Cardiac muscle cell (in vitro differentiated cells and primary cell): ENCODE data around the gene PDK2. TPM values are rescaled to one million over a fixed set of nuclear protein-coding genes. Genes with fewer than 3 reads are reported as not detected.

Experiments used
- DNase-seq, 2 donors: peaks; one replicate each; pipeline versions ENCODE4 v3.0.0 to v3.0.0-alpha.2; 2010 to 2017; ENCODE audit warnings: low read depth in 1 of 2, low spot score in 1 of 2
- H3K27ac ChIP-seq: fragments of 200-600 bp; sonication (generic); 2 replicates; pipeline ENCODE4 v1.5.1; 2016
- H3K27me3 ChIP-seq: fragments of 200-600 bp; sonication (generic); 2 replicates; pipeline ENCODE4 v1.6.0; 2016; ENCODE audit warnings: control low read depth
- H3K36me3 ChIP-seq: fragments of 200-600 bp; sonication (generic); 2 replicates; pipeline ENCODE4 v1.5.1; 2016; ENCODE audit warnings: control low read depth
- H3K4me1 ChIP-seq: fragments of 200-600 bp; sonication (generic); 2 replicates; pipeline ENCODE4 v1.8.1; 2017; ENCODE audit warnings: low read depth, mild to moderate bottlenecking, mixed run types
- H3K4me3 ChIP-seq: fragments of 200-600 bp; sonication (generic); 2 replicates; pipeline ENCODE4 v1.5.1; 2016; ENCODE audit warnings: mild to moderate bottlenecking
- H3K9me3 ChIP-seq: fragments of 200-600 bp; sonication (generic); 2 replicates; pipeline ENCODE4 v1.5.1; 2017; ENCODE audit warnings: low read depth, mild to moderate bottlenecking, control low read depth
- polyA plus RNA-seq: library from polyadenylated mRNA; unstranded; fragments of >200 nt; fragmentation: Nextera tagmentation; extraction: Ambion mirVana; gene quantifications from 2 replicates; pipeline ENCODE4 v1.2.1, GENCODE V29; 2016
- total RNA-seq: library from RNA; depleted of rRNA; stranded (reverse); fragments of >200 nt; gene quantifications from 2 replicates; pipeline ENCODE4 v1.2.3, GENCODE V29; 2016
- TF ChIP-seq, protein P1 (sequence below): IDR thresholded peaks from 2 replicates; pipeline ENCODE4 v1.5.1; 2012; ENCODE audit warnings: low read depth, mild to moderate bottlenecking, low read length

PDK2 gene
- total and polyA plus RNA-seq, 2 experiments from 2014 or later = 88.5 to 146 TPM

DNA sequence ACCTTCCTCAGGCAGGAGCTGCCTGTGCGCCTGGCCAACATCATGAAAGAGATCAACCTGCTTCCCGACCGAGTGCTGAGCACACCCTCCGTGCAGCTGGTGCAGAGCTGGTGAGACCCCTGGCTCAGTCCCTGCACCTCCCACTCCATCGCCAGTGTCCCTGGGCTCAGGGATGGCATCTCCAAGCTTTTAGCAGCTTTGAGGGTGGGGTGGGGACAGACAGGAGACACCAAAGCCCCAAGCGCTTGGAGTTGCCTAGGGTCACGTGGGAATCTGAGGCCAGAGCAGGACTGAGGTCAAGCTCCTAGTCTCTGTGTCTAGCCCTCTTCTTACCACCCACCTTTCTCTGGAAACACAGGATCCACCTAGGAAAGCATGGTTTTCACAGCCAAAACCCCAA is 2.3 kb downstream of the PDK2 start:
- Histone ChIP-seq H3K36me3 (peaks cover 6% of the 10 kb centered on the region), H3K4me3 (no peak overlapping the region), H3K4me1 (peaks cover 23% of the 10 kb centered on the region), H3K9me3 (no peaks in the 10 kb centered on the region), H3K27me3 (no peaks in the 10 kb centered on the region), H3K27ac (no peak overlapping the region)
- TF ChIP-seq, protein P1, sequence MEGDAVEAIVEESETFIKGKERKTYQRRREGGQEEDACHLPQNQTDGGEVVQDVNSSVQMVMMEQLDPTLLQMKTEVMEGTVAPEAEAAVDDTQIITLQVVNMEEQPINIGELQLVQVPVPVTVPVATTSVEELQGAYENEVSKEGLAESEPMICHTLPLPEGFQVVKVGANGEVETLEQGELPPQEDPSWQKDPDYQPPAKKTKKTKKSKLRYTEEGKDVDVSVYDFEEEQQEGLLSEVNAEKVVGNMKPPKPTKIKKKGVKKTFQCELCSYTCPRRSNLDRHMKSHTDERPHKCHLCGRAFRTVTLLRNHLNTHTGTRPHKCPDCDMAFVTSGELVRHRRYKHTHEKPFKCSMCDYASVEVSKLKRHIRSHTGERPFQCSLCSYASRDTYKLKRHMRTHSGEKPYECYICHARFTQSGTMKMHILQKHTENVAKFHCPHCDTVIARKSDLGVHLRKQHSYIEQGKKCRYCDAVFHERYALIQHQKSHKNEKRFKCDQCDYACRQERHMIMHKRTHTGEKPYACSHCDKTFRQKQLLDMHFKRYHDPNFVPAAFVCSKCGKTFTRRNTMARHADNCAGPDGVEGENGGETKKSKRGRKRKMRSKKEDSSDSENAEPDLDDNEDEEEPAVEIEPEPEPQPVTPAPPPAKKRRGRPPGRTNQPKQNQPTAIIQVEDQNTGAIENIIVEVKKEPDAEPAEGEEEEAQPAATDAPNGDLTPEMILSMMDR = no peak
- no peak for DNase-seq

DNA sequence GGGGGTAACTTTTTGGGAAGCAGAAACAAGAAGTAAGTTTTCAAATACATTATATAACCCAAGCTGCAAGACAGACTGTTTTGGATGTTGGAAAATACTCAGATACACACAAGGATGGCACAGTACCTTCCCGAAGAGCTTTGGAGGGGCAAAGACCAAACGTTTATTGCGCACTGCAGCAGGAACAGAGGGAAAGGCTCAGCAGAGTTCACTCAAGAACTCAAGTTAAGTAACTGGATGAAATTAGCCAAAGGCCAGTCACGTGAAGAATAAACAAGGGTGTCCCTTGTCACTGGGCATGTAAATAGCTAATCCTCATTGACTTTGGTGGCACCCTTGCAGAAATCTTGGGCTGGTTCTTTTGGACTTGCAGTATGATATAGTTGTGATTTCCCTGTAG is 2.8 kb downstream of the PDK2 start:
- no peak overlapping the region for H3K4me3 ChIP-seq
- no peak for DNase-seq
- H3K9me3 ChIP-seq = no peaks in the 10 kb centered on the region
- H3K27ac ChIP-seq = no peak overlapping the region
- peaks cover 6% of the 10 kb centered on the region for H3K36me3 ChIP-seq
- TF ChIP-seq, protein P1 = no peak
- no peaks in the 10 kb centered on the region for H3K27me3 ChIP-seq
- H3K4me1 ChIP-seq = peaks cover 25% of the 10 kb centered on the region

DNA sequence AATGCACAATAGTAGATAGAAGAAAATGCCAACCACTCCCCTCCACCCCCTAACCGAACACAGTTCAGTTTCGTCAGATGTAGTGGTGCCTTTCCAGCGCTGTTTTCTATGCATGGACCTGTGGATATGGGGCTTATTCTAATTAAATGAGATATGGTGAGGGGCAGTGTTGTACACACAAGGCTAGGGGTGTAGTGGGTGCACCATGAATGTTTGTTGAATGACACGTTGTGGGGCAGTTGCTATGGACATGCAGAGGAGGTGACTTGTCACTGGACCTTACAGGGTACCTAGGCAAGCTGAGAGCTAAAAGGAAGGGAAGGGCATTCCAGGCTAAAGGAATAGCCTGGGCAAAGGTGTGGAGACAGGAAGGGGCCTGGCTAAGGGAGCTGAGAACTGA is 3.4 kb downstream of the PDK2 start:
- Histone ChIP-seq H3K9me3 (no peaks in the 10 kb centered on the region), H3K4me3 (no peak overlapping the region), H3K36me3 (peaks cover 6% of the 10 kb centered on the region), H3K27me3 (no peaks in the 10 kb centered on the region), H3K27ac (no peak overlapping the region), H3K4me1 (peaks cover 25% of the 10 kb centered on the region)
- TF ChIP-seq, protein P1 = no peak
- DNase-seq = no peak

DNA sequence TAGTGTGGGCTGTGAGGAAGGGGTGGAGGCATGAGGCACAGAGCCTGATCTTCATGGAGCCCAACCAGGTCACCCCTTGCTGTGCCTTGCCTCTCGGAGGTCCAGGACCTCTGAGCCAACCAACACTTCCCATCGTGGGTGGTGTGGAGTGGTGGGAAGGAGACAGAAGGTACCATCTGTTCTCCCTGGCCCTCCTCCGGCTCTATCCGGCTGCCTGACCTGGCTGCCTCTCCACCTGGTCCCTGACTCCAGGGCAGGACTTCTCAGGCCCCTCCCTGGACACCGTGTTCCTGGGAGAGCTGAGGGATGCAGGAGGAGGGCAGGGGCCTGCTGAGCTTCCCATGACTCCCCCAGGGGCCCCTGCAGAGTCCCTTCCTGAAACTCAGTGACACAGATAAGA is 3.9 kb downstream of the PDK2 start:
- peaks cover 6% of the 10 kb centered on the region for H3K36me3 ChIP-seq
- TF ChIP-seq, protein P1 = no peak
- no peaks in the 10 kb centered on the region for H3K9me3 ChIP-seq
- no peak overlapping the region for H3K27ac ChIP-seq
- no peak for DNase-seq
- H3K27me3 ChIP-seq = no peaks in the 10 kb centered on the region
- no peak overlapping the region for H3K4me3 ChIP-seq
- H3K4me1 ChIP-seq = peaks cover 25% of the 10 kb centered on the region

DNA sequence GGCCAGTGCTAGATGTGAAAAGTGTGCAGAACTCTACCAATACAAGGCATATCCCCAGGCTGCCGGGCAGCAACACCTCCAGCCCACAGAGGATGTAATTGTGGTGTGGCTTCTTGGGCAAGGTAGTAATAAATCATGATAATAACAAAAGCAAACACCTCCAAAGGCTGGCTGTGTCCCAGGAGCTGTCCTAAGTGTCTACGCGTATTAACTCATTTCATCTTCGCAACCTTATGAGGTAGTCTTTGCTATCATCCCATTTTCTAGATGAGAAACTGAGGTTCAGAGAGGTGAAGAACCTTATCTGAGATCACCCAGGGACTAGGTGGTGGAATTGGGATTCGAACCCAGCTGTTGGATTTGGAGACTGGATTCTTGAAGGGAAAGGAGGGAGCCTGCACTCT is 5.3 kb downstream of the PDK2 start:
- Histone ChIP-seq H3K27ac (peak overlapping the region; percentile 92), H3K27me3 (no peaks in the 10 kb centered on the region), H3K36me3 (peaks cover 6% of the 10 kb centered on the region), H3K4me1 (peaks cover 22% of the 10 kb centered on the region), H3K4me3 (no peak overlapping the region), H3K9me3 (no peaks in the 10 kb centered on the region)
- DNase-seq = no peak
- TF ChIP-seq, protein P1 = no peak

DNA sequence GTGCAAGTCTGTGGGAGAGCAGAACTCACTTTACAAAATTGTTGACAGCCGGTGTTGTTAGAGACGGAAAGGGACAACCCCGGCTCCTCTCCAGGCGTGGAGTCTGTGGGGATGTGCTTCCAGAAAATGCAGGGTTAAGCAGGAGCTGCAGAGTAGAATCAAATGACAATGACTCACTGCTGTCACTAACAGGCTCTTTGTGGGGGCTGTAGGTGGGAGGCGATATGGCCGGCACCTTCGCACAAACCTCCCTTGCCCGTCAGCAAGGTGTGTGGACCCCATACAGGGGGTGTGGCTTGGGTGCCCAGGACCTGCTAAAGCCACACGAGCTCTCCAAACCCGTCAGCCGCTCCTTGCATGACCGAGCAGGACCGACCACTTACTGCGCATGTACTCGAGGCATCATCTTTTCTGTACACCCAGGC is 5.8 kb downstream of the PDK2 start:
- TF ChIP-seq, protein P1 = no peak
- Histone ChIP-seq H3K36me3 (peaks cover 7% of the 10 kb centered on the region), H3K9me3 (no peaks in the 10 kb centered on the region), H3K4me3 (no peak overlapping the region), H3K27ac (peak overlapping the region; percentile 92), H3K4me1 (peaks cover 22% of the 10 kb centered on the region), H3K27me3 (no peaks in the 10 kb centered on the region)
- no peak for DNase-seq
